C4-2B (cell line): ENCODE data around the gene PNMA6E.

Source experiments
- CTCF ChIP-seq: fragments of 450-650 bp; conservative IDR thresholded peaks from 2 replicates; pipeline ENCODE4 v1.5.1; 2017; ENCODE audit warnings: mild to moderate bottlenecking
- ZFX ChIP-seq: fragments of 450-650 bp; IDR thresholded peaks from 2 replicates; pipeline ENCODE4 v1.6.1; 2017

- TF ChIP-seq CTCF, result no peak
- TF ChIP-seq ZFX, result no peak
Observed at GRCh38 chrX:153398275-153398960, 2.7 kb downstream of the PNMA6E start.
